HG02623 (cell line): ENCODE data around the gene PKM.

Experiments
- ATAC-seq: cut with Tn5 transposase; IDR thresholded peaks from one replicate; pipeline ENCODE4 v1.9.1; 2021; ENCODE audit warnings: moderate library complexity; ENCODE audit not compliant: unreplicated experiment

The PKM gene

GRCh38 chr15:72236381-72237003 lies 5.5 kb upstream of the PKM start:
- ATAC-seq = no peak

- no peak for ATAC-seq
Measured at GRCh38 chr15:72235298-72235697, 4.3 kb upstream of the PKM start.

- ATAC-seq = no peak
Measured at GRCh38 chr15:72233769-72234168, 2.8 kb upstream of the PKM start.

GRCh38 chr15:72231833-72232478 lies 966 bp upstream of the PKM start:
- ATAC-seq = no peak

GRCh38 chr15:72230197-72231065 lies 559 bp downstream of the PKM start:
- no peak for ATAC-seq

- ATAC-seq = no peak
Measured at GRCh38 chr15:72229947-72230196, 1.1 kb downstream of the PKM start.

- no peak for ATAC-seq
Measured at GRCh38 chr15:72229076-72229946, 1.7 kb downstream of the PKM start.

- ATAC-seq = no peak
Measured at GRCh38 chr15:72227720-72228119, 3.3 kb downstream of the PKM start.

- no peak for ATAC-seq
Measured at GRCh38 chr15:72227192-72227586, 3.8 kb downstream of the PKM start.

GRCh38 chr15:72223278-72223677 lies 7.7 kb downstream of the PKM start:
- no peak for ATAC-seq

GRCh38 chr15:72222393-72222792 lies 8.6 kb downstream of the PKM start:
- ATAC-seq = no peak

GRCh38 chr15:72220687-72221086 lies 10.3 kb downstream of the PKM start:
- ATAC-seq = no peak

- no peak for ATAC-seq
Measured at GRCh38 chr15:72217216-72217615, 13.8 kb downstream of the PKM start.

- no peak for ATAC-seq
Measured at GRCh38 chr15:72216079-72216478, 14.9 kb downstream of the PKM start.

GRCh38 chr15:72207558-72208085 lies 23.4 kb downstream of the PKM start:
- no peak for ATAC-seq

GRCh38 chr15:72206677-72207000 lies 24.4 kb downstream of the PKM start:
- ATAC-seq = no peak

GRCh38 chr15:72205896-72206676 lies 24.9 kb downstream of the PKM start:
- no peak for ATAC-seq

- no peak for ATAC-seq
Measured at GRCh38 chr15:72205273-72205672, 25.7 kb downstream of the PKM start.

- ATAC-seq = no peak
Measured at GRCh38 chr15:72203507-72203837, 27.5 kb downstream of the PKM start.

- no peak for ATAC-seq
Measured at GRCh38 chr15:72202801-72203506, 28.0 kb downstream of the PKM start.
